Immature natural killer cell (primary cell): ENCODE data around the gene C1R. TPM values are rescaled to one million over a fixed set of nuclear protein-coding genes. Genes with fewer than 3 reads are reported as not detected.
"Not testable (repeated sequence)": the region's sequence is repeated elsewhere in the genome, so short reads cannot be mapped to it uniquely, and the experiment has no call there.

Experiments
- DNase-seq, 3 donors: peaks; one replicate each; pipeline ENCODE4 v3.0.0; 2022; ENCODE audit warnings: mixed read lengths in 1 of 3
- H3K27ac Mint-ChIP-seq, 6 donors: one replicate each; pipeline ENCODE4 v1.8.0; 2020; ENCODE audit warnings: mixed read lengths in 6 of 6, mild to moderate bottlenecking in 5 of 6, inconsistent platforms in 4 of 6, moderate library complexity in 3 of 6
- H3K27me3 Mint-ChIP-seq, 3 donors: one replicate each; pipeline ENCODE4 v1.8.0; 2020 to 2021; ENCODE audit warnings: low read depth in 3 of 3, mild to moderate bottlenecking in 3 of 3, mixed read lengths in 3 of 3, moderate library complexity in 3 of 3, inconsistent platforms in 1 of 3
- H3K36me3 Mint-ChIP-seq, 3 donors: one replicate each; pipeline ENCODE4 v1.8.0; 2020; ENCODE audit warnings: mixed read lengths in 3 of 3, inconsistent platforms in 2 of 3, mild to moderate bottlenecking in 2 of 3
- H3K4me1 Mint-ChIP-seq, 2 donors: one replicate each; pipeline ENCODE4 v1.8.0; 2020; ENCODE audit warnings: inconsistent platforms in 2 of 2, mild to moderate bottlenecking in 2 of 2, mixed read lengths in 2 of 2, moderate library complexity in 1 of 2
- H3K4me3 Mint-ChIP-seq, 5 donors: one replicate each; pipeline ENCODE4 v1.8.0; 2020; ENCODE audit warnings: mild to moderate bottlenecking in 5 of 5, mixed read lengths in 5 of 5, inconsistent platforms in 3 of 5, moderate library complexity in 3 of 5
- H3K9me3 Mint-ChIP-seq, 6 donors: one replicate each; pipeline ENCODE4 v1.8.0; 2020; ENCODE audit warnings: mild to moderate bottlenecking in 6 of 6, mixed read lengths in 6 of 6, inconsistent platforms in 4 of 6, moderate library complexity in 3 of 6
- polyA plus RNA-seq, 3 donors: library from polyadenylated mRNA; unstranded; fragments of 300-500 nt; fragmentation: Illumina TruSeq; gene quantifications; one replicate each; pipeline ENCODE4 v1.2.3, GENCODE V29; 2021

Gene C1R
- polyA plus RNA-seq, 3 donors from 2014 or later, result 0.98 to 3.9 TPM; not detected in 1

GRCh38 chr12:7067096-7067495, 25.1 kb downstream of the C1R start:
- H3K27me3 Mint-ChIP-seq, result peaks cover 4 to 5% (median 4%) of the 10 kb centered on the region in 3 donors
- H3K36me3 Mint-ChIP-seq, result no peaks in the 10 kb centered on the region
- no peaks in the 10 kb centered on the region for H3K4me1 Mint-ChIP-seq
- H3K9me3 Mint-ChIP-seq, result no peaks in the 10 kb centered on the region
- no peak overlapping the region for H3K4me3 Mint-ChIP-seq
- no peak for DNase-seq
- no peak overlapping the region for H3K27ac Mint-ChIP-seq

- H3K36me3 Mint-ChIP-seq, result no peaks in the 10 kb centered on the region
- H3K27ac Mint-ChIP-seq, result no peak overlapping the region
- DNase-seq, result no peak
- peaks cover under 1 to 5% (median 4%) of the 10 kb centered on the region in 3 donors for H3K27me3 Mint-ChIP-seq
- no peak overlapping the region for H3K4me3 Mint-ChIP-seq
- no peaks in the 10 kb centered on the region for H3K4me1 Mint-ChIP-seq
- no peaks in the 10 kb centered on the region for H3K9me3 Mint-ChIP-seq
Measured at GRCh38 chr12:7066596-7066995, 25.6 kb downstream of the C1R start.

GRCh38 chr12:7065073-7065623, 27.1 kb downstream of the C1R start:
- Mint-ChIP-seq H3K27me3 (peaks cover 3 to 7% (median 7%) of the 10 kb centered on the region in 3 donors), H3K4me1 (no peaks in the 10 kb centered on the region), H3K36me3 (no peaks in the 10 kb centered on the region), H3K9me3 (no peaks in the 10 kb centered on the region), H3K27ac (no peak overlapping the region), H3K4me3 (no peak overlapping the region)
- DNase-seq, result no peak

GRCh38 chr12:7064516-7064915, 27.7 kb downstream of the C1R start:
- Mint-ChIP-seq H3K4me3 (no peak overlapping the region), H3K36me3 (no peaks in the 10 kb centered on the region), H3K27me3 (peaks cover 3 to 7% (median 7%) of the 10 kb centered on the region in 3 donors), H3K9me3 (no peaks in the 10 kb centered on the region), H3K4me1 (no peaks in the 10 kb centered on the region), H3K27ac (no peak overlapping the region)
- no peak for DNase-seq

- no peak for DNase-seq
- no peaks in the 10 kb centered on the region for H3K9me3 Mint-ChIP-seq
- H3K36me3 Mint-ChIP-seq, result no peaks in the 10 kb centered on the region
- no peak overlapping the region for H3K4me3 Mint-ChIP-seq
- H3K27me3 Mint-ChIP-seq, result peaks cover 3 to 14% (median 9%) of the 10 kb centered on the region in 3 donors
- H3K4me1 Mint-ChIP-seq, result no peaks in the 10 kb centered on the region
- no peak overlapping the region for H3K27ac Mint-ChIP-seq
Measured at GRCh38 chr12:7061596-7061995, 30.6 kb downstream of the C1R start.

- no peak overlapping the region for H3K4me3 Mint-ChIP-seq
- no peaks in the 10 kb centered on the region for H3K36me3 Mint-ChIP-seq
- no peak overlapping the region for H3K27ac Mint-ChIP-seq
- H3K9me3 Mint-ChIP-seq, result no peaks in the 10 kb centered on the region
- H3K27me3 Mint-ChIP-seq, result peaks cover 3 to 14% (median 6%) of the 10 kb centered on the region in 3 donors
- no peak for DNase-seq
- H3K4me1 Mint-ChIP-seq, result no peaks in the 10 kb centered on the region
Measured at GRCh38 chr12:7061138-7061537, 31.1 kb downstream of the C1R start.

GRCh38 chr12:7060353-7060954, 31.8 kb downstream of the C1R start, which contains the start of gene C1S:
Gene C1S (plus strand): TSS chr12:7060718. CDS start chr12:7061913, 1,195 bp downstream.
- Mint-ChIP-seq H3K4me3 (no peak within 1 kb of the TSS), H3K27ac (no peak within 1 kb of the TSS), H3K36me3 (no peaks in the 10 kb centered on the region), H3K27me3 (peaks cover 3 to 14% (median 6%) of the 10 kb centered on the region in 3 donors), H3K9me3 (no peaks in the 10 kb centered on the region), H3K4me1 (no peaks in the 10 kb centered on the region)
- DNase-seq, result no peak

GRCh38 chr12:7059780-7060179, 32.5 kb downstream of the C1R start:
- H3K4me1 Mint-ChIP-seq, result no peaks in the 10 kb centered on the region
- no peak overlapping the region for H3K27ac Mint-ChIP-seq
- no peaks in the 10 kb centered on the region for H3K9me3 Mint-ChIP-seq
- H3K4me3 Mint-ChIP-seq, result no peak overlapping the region
- H3K27me3 Mint-ChIP-seq, result peaks cover 3 to 15% (median 6%) of the 10 kb centered on the region in 3 donors
- DNase-seq, result no peak
- H3K36me3 Mint-ChIP-seq, result no peaks in the 10 kb centered on the region

- H3K27ac Mint-ChIP-seq, result no peak overlapping the region
Measured at GRCh38 chr12:7058850-7059395, 33.3 kb downstream of the C1R start.

GRCh38 chr12:7058163-7058845, 33.9 kb downstream of the C1R start:
- Mint-ChIP-seq H3K4me3 (no peak overlapping the region), H3K9me3 (no peaks in the 10 kb centered on the region), H3K27me3 (peaks cover 3 to 19% (median 8%) of the 10 kb centered on the region in 3 donors), H3K4me1 (no peaks in the 10 kb centered on the region), H3K27ac (no peak overlapping the region), H3K36me3 (no peaks in the 10 kb centered on the region)
- DNase-seq, result no peak

More at GRCh38 chr12:7058850-7059395, 33.3 kb downstream of the C1R start:
- Mint-ChIP-seq H3K9me3 (no peaks in the 10 kb centered on the region), H3K36me3 (no peaks in the 10 kb centered on the region), H3K4me3 (no peak overlapping the region), H3K4me1 (no peaks in the 10 kb centered on the region), H3K27me3 (peaks cover 3 to 19% (median 8%) of the 10 kb centered on the region in 3 donors)
- no peak for DNase-seq

- H3K27ac Mint-ChIP-seq, H3K36me3 Mint-ChIP-seq, H3K9me3 Mint-ChIP-seq, H3K4me1 Mint-ChIP-seq, DNase-seq, H3K4me3 Mint-ChIP-seq: not testable (repeated sequence)
- H3K27me3 Mint-ChIP-seq, result peaks cover 6 to 15% (median 7%) of the 10 kb centered on the region in 3 donors
Measured at GRCh38 chr12:7055736-7056135, 36.5 kb downstream of the C1R start.

- DNase-seq, result no peak
- no peak overlapping the region for H3K4me3 Mint-ChIP-seq
- H3K27me3 Mint-ChIP-seq, result peaks cover 6 to 15% (median 7%) of the 10 kb centered on the region in 3 donors
- no peaks in the 10 kb centered on the region for H3K4me1 Mint-ChIP-seq
- no peak overlapping the region for H3K27ac Mint-ChIP-seq
- no peaks in the 10 kb centered on the region for H3K36me3 Mint-ChIP-seq
- no peaks in the 10 kb centered on the region for H3K9me3 Mint-ChIP-seq
Measured at GRCh38 chr12:7054925-7055324, 37.3 kb downstream of the C1R start.

GRCh38 chr12:7049973-7050372, 42.3 kb downstream of the C1R start:
- not testable (repeated sequence) for DNase-seq, H3K27ac Mint-ChIP-seq

GRCh38 chr12:7049445-7049951, 42.7 kb downstream of the C1R start:
- not testable (repeated sequence) for DNase-seq, H3K27ac Mint-ChIP-seq, H3K36me3 Mint-ChIP-seq, H3K4me3 Mint-ChIP-seq, H3K4me1 Mint-ChIP-seq, H3K9me3 Mint-ChIP-seq, H3K27me3 Mint-ChIP-seq

More at GRCh38 chr12:7049973-7050372, 42.3 kb downstream of the C1R start:
- not testable (repeated sequence) for H3K4me3 Mint-ChIP-seq, H3K27me3 Mint-ChIP-seq, H3K36me3 Mint-ChIP-seq, H3K9me3 Mint-ChIP-seq, H3K4me1 Mint-ChIP-seq
